ENCODE measurements around the gene CCDC102B.

GRCh38 chr18:68979737-68980136, 181.9 kb downstream of the CCDC102B start:
- TF ChIP-seq CTCF (IDR thresholded peaks at IDR 0.05) (no peak), POLR2A (IDR thresholded peaks at IDR 0.05) (no peak)

All from right lobe of liver (tissue), 4 donors.